DND-41 (cell line): ENCODE results near the gene APCDD1L.

Source experiments
- ATAC-seq: fragments of 200-7000 bp; cut with Tn5 transposase; 3 replicates; pipeline ENCODE4 v1.9.1; 2021; ENCODE audit warnings: low read depth; ENCODE audit not compliant: insufficient read depth
- DNase-seq: peaks from one replicate; pipeline ENCODE4 v3.0.0-alpha.2; 2020
- H2AFZ ChIP-seq: 2 replicates; pipeline ENCODE4 v1.6.0; 2012; ENCODE audit warnings: low read depth, low read length
- H3K27ac ChIP-seq: 2 replicates; pipeline ENCODE4 v1.5.1; 2012; ENCODE audit warnings: low read length, inconsistent platforms
- H3K27me3 ChIP-seq: fragments of 200-600 bp; sonication (generic); 2 replicates; pipeline ENCODE4 v1.6.0; 2012; ENCODE audit warnings: low read length, mild to moderate bottlenecking, inconsistent platforms; ENCODE audit not compliant: insufficient read depth, poor library complexity
- H3K36me3 ChIP-seq: 2 replicates; pipeline ENCODE4 v1.5.1; 2012; ENCODE audit warnings: low read length, inconsistent platforms; ENCODE audit not compliant: insufficient read depth
- H3K4me1 ChIP-seq: 2 replicates; pipeline ENCODE4 v1.5.1; 2012; ENCODE audit warnings: mild to moderate bottlenecking, low read length; ENCODE audit not compliant: insufficient read depth
- H3K4me2 ChIP-seq: 2 replicates; pipeline ENCODE4 v1.6.0; 2012; ENCODE audit warnings: mild to moderate bottlenecking, moderate library complexity, low read length, inconsistent platforms; ENCODE audit not compliant: insufficient read depth
- H3K4me3 ChIP-seq, 2 experiments: fragments of 200-600 bp in 1 of 2; shearing (Covaris generic) in 1 of 2; 2 replicates each; pipeline ENCODE4 v1.5.1; 2012 to 2016; ENCODE audit warnings: inconsistent platforms in 2 of 2, low read length in 2 of 2, mild to moderate bottlenecking in 2 of 2, low read depth in 1 of 2, moderate library complexity in 1 of 2
- H3K79me2 ChIP-seq: 2 replicates; pipeline ENCODE4 v1.6.0; 2012; ENCODE audit warnings: low read length, inconsistent platforms; ENCODE audit not compliant: insufficient read depth
- H3K9ac ChIP-seq: 2 replicates; pipeline ENCODE4 v1.6.0; 2012; ENCODE audit warnings: low read depth, mild to moderate bottlenecking, inconsistent platforms, low read length, moderate library complexity
- H3K9me3 ChIP-seq: 2 replicates; pipeline ENCODE4 v1.5.1; 2012; ENCODE audit warnings: low read length, moderate library complexity, mild to moderate bottlenecking, inconsistent platforms; ENCODE audit not compliant: insufficient read depth, severe bottlenecking
- H4K20me1 ChIP-seq: 2 replicates; pipeline ENCODE4 v1.6.0; 2012; ENCODE audit warnings: low read length; ENCODE audit not compliant: insufficient read depth
- CTCF ChIP-seq: IDR thresholded peaks from 2 replicates; pipeline ENCODE4 v1.5.1; 2012; ENCODE audit warnings: borderline replicate concordance, low read length, moderate library complexity, mild to moderate bottlenecking; ENCODE audit not compliant: poor library complexity, severe bottlenecking; ENCODE audit errors: extremely low read depth
- EZH2 ChIP-seq: IDR thresholded peaks from 3 replicates; pipeline ENCODE4 v1.6.1; 2012; ENCODE audit warnings: borderline replicate concordance, low read depth, mild to moderate bottlenecking, moderate library complexity, low read length, inconsistent platforms; ENCODE audit not compliant: severe bottlenecking

APCDD1L gene

GRCh38 chr20:58552366-58552934, 37.3 kb upstream of the APCDD1L start:
- H3K4me2 ChIP-seq, result no peak overlapping the region
- TF ChIP-seq CTCF (no peak), EZH2 (no peak)
- ATAC-seq, result no peak
- H3K36me3 ChIP-seq, result no peaks in the 10 kb centered on the region
- no peak for DNase-seq
- H4K20me1 ChIP-seq, result peaks cover 3% of the 10 kb centered on the region; the same call in 1 of the 2 replicates
- H3K9me3 ChIP-seq, result no peaks in the 10 kb centered on the region
- H3K79me2 ChIP-seq, result no peaks in the 10 kb centered on the region
- H3K27me3 ChIP-seq, result peaks cover 5% of the 10 kb centered on the region
- no peaks in the 10 kb centered on the region for H3K4me1 ChIP-seq
- H3K9ac ChIP-seq, result no peak overlapping the region
- no peak overlapping the region for H2AFZ ChIP-seq
- H3K27ac ChIP-seq, result no peak overlapping the region
- no peak overlapping the region for H3K4me3 ChIP-seq

GRCh38 chr20:58551631-58552030, 36.4 kb upstream of the APCDD1L start:
- Histone ChIP-seq H3K27me3 (peaks cover 5% of the 10 kb centered on the region), H3K4me3 (no peak overlapping the region), H3K9me3 (no peaks in the 10 kb centered on the region), H3K4me1 (no peaks in the 10 kb centered on the region), H3K9ac (no peak overlapping the region), H4K20me1 (peaks cover 3% of the 10 kb centered on the region; the same call in 1 of the 2 replicates), H3K27ac (no peak overlapping the region), H3K4me2 (no peak overlapping the region), H2AFZ (no peak overlapping the region), H3K79me2 (no peaks in the 10 kb centered on the region), H3K36me3 (no peaks in the 10 kb centered on the region)
- DNase-seq, result no peak
- TF ChIP-seq EZH2, result no peak
- TF ChIP-seq CTCF, result no peak
- ATAC-seq, result no peak

- H3K79me2 ChIP-seq, result no peaks in the 10 kb centered on the region
- H3K27me3 ChIP-seq, result peaks cover 5% of the 10 kb centered on the region
- H2AFZ ChIP-seq, result no peak overlapping the region
- H4K20me1 ChIP-seq, result peaks cover 3% of the 10 kb centered on the region; the same call in 1 of the 2 replicates
- ATAC-seq (no peak), DNase-seq (no peak)
- TF ChIP-seq CTCF, result no peak
- no peak for TF ChIP-seq EZH2
- H3K4me1 ChIP-seq, result no peaks in the 10 kb centered on the region
- no peak overlapping the region for H3K4me2 ChIP-seq
- no peak overlapping the region for H3K4me3 ChIP-seq
- H3K9ac ChIP-seq, result no peak overlapping the region
- no peaks in the 10 kb centered on the region for H3K9me3 ChIP-seq
- H3K36me3 ChIP-seq, result no peaks in the 10 kb centered on the region
- H3K27ac ChIP-seq, result no peak overlapping the region
Measured at GRCh38 chr20:58550275-58551059, 35.3 kb upstream of the APCDD1L start.
